GM23248 (cell line): ENCODE data around the gene SEMA4A. TPM values are rescaled to one million over a fixed set of nuclear protein-coding genes. Genes with fewer than 3 reads are reported as not detected.

Experiments
- DNase-seq: peaks from one replicate; pipeline ENCODE4 v3.0.0-alpha.2; 2015
- H2AFZ ChIP-seq: fragments of 200-600 bp; sonication (generic); 2 replicates; pipeline ENCODE4 v1.6.1; 2016; ENCODE audit warnings: antibody characterized with exemption
- H3F3A ChIP-seq: fragments of 200-600 bp; sonication (generic); 2 replicates; pipeline ENCODE4 v1.6.1; 2016; ENCODE audit warnings: mild to moderate bottlenecking, antibody characterized with exemption, mixed run types; ENCODE audit not compliant: insufficient read depth
- H3K27ac ChIP-seq: fragments of 200-600 bp; sonication (generic); 2 replicates; pipeline ENCODE4 v1.5.1; 2016; ENCODE audit warnings: mild to moderate bottlenecking
- H3K27me3 ChIP-seq: fragments of 200-600 bp; sonication (generic); replicated peaks from 2 replicates; pipeline ENCODE4 v1.6.1; 2016; ENCODE audit warnings: mild to moderate bottlenecking; ENCODE audit not compliant: insufficient read depth
- H3K36me3 ChIP-seq: fragments of 200-600 bp; sonication (generic); 2 replicates; pipeline ENCODE4 v1.6.1; 2016; ENCODE audit warnings: low read depth, mild to moderate bottlenecking
- H3K4me1 ChIP-seq: fragments of 200-600 bp; sonication (generic); 2 replicates; pipeline ENCODE4 v1.6.1; 2016; ENCODE audit warnings: mild to moderate bottlenecking; ENCODE audit not compliant: insufficient read depth
- H3K4me2 ChIP-seq: fragments of 200-600 bp; sonication (generic); one replicate; pipeline ENCODE4 v1.6.1; 2016; ENCODE audit warnings: mild to moderate bottlenecking; ENCODE audit not compliant: unreplicated experiment
- H3K4me3 ChIP-seq: fragments of 200-600 bp; sonication (generic); 2 replicates; pipeline ENCODE4 v1.5.1; 2016; ENCODE audit warnings: mild to moderate bottlenecking
- H3K79me2 ChIP-seq: fragments of 200-600 bp; sonication (generic); 2 replicates; pipeline ENCODE4 v1.6.1; 2016; ENCODE audit warnings: mild to moderate bottlenecking; ENCODE audit not compliant: insufficient read depth
- H3K9ac ChIP-seq: fragments of 200-600 bp; sonication (generic); 2 replicates; pipeline ENCODE4 v1.6.1; 2016; ENCODE audit warnings: mild to moderate bottlenecking
- H3K9me2 ChIP-seq: fragments of 200-600 bp; sonication (generic); 2 replicates; pipeline ENCODE4 v1.6.1; 2016; ENCODE audit warnings: mixed run types, mild to moderate bottlenecking, moderate library complexity; ENCODE audit not compliant: insufficient read depth
- H3K9me3 ChIP-seq: fragments of 200-600 bp; sonication (generic); one replicate; pipeline ENCODE4 v1.6.1; 2017; ENCODE audit warnings: low read depth
- H4K20me1 ChIP-seq: fragments of 200-600 bp; sonication (generic); 2 replicates; pipeline ENCODE4 v1.6.0; 2016; ENCODE audit not compliant: insufficient read depth
- EZH2 ChIP-seq: fragments of 200-600 bp; sonication (generic); IDR thresholded peaks from 2 replicates; pipeline ENCODE4 v1.6.1; 2018; ENCODE audit warnings: antibody characterized with exemption, mild to moderate bottlenecking; ENCODE audit not compliant: insufficient read depth, poor library complexity, severe bottlenecking
- EZH2phosphoT487 ChIP-seq: fragments of 200-600 bp; sonication (generic); IDR thresholded peaks from 2 replicates; pipeline ENCODE4 v1.6.1; 2018; ENCODE audit warnings: antibody characterized with exemption, moderate library complexity, mild to moderate bottlenecking, low read depth; ENCODE audit not compliant: insufficient read depth
- WGBS, 2 experiments: methylation state at CpG; one replicate each; pipeline ENCODE4 v1.1.6; 2015 to 2017; ENCODE audit warnings: low lambda C conversion rate in 2 of 2, low coverage in 1 of 2; ENCODE audit errors: missing lambda C conversion rate in 2 of 2; 5-methylcytosine and 5-hydroxymethylcytosine counted together
- in situ Hi-C: fragments of 300-500 bp; cut with MboI; formaldehyde crosslinking; loops from 2 replicates; pipeline ENCODE4 v1.15.0; 2020
- polyA plus RNA-seq: library from polyadenylated mRNA; unstranded; fragments of >200 nt; fragmentation: Nextera tagmentation; extraction: Ambion mirVana; gene quantifications from 2 replicates; pipeline ENCODE4 v1.2.1, GENCODE V29; 2016
- total RNA-seq: library from RNA; depleted of rRNA; stranded (reverse); fragments of >200 nt; shearing (Covaris generic); gene quantifications from 2 replicates; pipeline ENCODE4 v1.2.3, GENCODE V29; 2014

Gene SEMA4A
- total and polyA plus RNA-seq, 2 experiments from 2014 or later = 0.35 to 1.1 TPM

DNA sequence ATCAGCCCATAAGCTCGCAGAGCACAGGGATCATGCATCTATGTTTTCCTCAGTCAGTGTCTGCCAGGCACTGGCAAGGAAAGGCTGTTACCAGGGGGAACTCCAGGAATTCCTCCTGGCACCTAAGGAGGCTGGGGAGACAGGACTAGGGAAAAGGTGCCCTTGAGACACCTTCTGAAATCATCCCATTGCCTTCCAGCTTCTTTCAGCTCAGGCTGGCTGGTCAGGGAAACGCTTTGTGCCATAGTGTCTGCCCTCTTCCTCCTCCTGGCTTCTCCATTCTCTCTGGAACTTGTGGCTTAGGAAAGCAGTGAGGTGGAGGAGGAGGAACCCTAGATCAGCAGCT, 25.1 kb upstream of the SEMA4A start:
- Histone ChIP-seq H3K9me3 (no peaks in the 10 kb centered on the region), H3K27me3 (no peaks in the 10 kb centered on the region), H4K20me1 (no peaks in the 10 kb centered on the region), H3K79me2 (peaks cover 90% of the 10 kb centered on the region), H3K4me3 (peak overlapping the region; percentile 58), H2AFZ (no peak overlapping the region), H3K9ac (peak overlapping the region; percentile 100), H3K9me2 (no peaks in the 10 kb centered on the region), H3K4me1 (peaks cover 65% of the 10 kb centered on the region), H3K4me2 (peak overlapping the region; percentile 98), H3K36me3 (peaks cover 32% of the 10 kb centered on the region), H3K27ac (peak overlapping the region; percentile 100), H3F3A (peaks cover 67% of the 10 kb centered on the region)
- WGBS, 2 experiments = 3 to 5% methylated on average over 2 of the region's 2 CpGs
- in situ Hi-C loops = no loop called here
- DNase-seq = peak; percentile 43
- no peak for TF ChIP-seq EZH2phosphoT487
- no peak for TF ChIP-seq EZH2

DNA sequence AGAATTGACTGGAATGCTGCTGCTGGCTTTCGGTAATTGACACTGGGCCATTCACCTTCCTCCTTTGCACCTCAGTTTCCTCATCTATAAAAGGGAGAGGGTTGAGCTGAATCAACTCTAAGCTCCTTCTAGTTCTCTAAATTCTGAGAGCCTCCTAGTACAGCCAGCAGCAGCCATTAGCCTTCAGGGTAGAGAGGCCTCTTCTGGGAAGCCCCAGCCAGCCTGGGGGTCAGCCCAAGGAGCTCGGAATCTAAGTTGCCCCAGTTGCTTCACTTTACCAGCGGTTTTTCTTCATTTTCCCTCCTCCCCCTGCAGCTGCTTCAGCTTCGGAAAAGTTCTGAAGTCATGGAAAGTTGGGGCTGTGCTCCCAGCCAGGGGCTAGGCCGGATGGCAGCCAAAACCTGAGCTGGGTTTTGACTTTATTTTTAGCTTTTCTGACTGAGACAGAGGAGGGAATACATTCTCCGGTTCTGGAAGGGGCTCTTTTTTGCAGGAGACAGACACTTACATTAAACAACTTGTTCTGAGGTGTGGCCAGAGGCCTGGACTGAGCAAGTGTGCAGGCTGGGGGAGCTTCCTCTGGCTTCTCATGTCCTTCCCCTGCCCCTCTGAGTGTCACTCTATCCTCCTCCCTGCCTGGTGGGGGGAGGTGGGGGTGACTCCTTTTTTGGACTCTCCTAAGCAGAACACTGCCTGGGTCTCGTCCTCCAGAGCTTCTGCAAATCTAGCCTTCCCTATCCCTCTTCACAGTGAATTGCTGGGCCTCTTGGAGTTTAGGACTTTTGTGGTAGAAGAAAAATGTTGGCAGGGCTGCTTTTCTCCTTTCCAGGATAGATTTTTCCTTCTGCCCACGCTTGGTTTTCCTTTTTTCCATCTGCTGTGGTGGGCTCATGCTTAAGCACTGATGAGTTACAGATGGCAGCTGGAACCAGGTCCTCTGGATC, 24.5 kb upstream of the SEMA4A start:
- peak; percentile 81 for DNase-seq
- H3F3A ChIP-seq = peaks cover 69% of the 10 kb centered on the region
- H3K9me2 ChIP-seq = no peaks in the 10 kb centered on the region
- H3K9ac ChIP-seq = peak overlapping the region; percentile 100
- H3K27me3 ChIP-seq = no peaks in the 10 kb centered on the region
- H4K20me1 ChIP-seq = no peaks in the 10 kb centered on the region
- peaks cover 90% of the 10 kb centered on the region for H3K79me2 ChIP-seq
- H3K4me1 ChIP-seq = peaks cover 59% of the 10 kb centered on the region
- TF ChIP-seq EZH2phosphoT487 = no peak
- 1 to 3% methylated on average over 8 of the region's 8 CpGs for WGBS, 2 experiments
- no peaks in the 10 kb centered on the region for H3K9me3 ChIP-seq
- no peak overlapping the region for H2AFZ ChIP-seq
- H3K27ac ChIP-seq = peak overlapping the region; percentile 100
- peak overlapping the region; percentile 98 for H3K4me2 ChIP-seq
- in situ Hi-C loops = no loop called here
- peak overlapping the region; percentile 58 for H3K4me3 ChIP-seq
- peaks cover 39% of the 10 kb centered on the region for H3K36me3 ChIP-seq

DNA sequence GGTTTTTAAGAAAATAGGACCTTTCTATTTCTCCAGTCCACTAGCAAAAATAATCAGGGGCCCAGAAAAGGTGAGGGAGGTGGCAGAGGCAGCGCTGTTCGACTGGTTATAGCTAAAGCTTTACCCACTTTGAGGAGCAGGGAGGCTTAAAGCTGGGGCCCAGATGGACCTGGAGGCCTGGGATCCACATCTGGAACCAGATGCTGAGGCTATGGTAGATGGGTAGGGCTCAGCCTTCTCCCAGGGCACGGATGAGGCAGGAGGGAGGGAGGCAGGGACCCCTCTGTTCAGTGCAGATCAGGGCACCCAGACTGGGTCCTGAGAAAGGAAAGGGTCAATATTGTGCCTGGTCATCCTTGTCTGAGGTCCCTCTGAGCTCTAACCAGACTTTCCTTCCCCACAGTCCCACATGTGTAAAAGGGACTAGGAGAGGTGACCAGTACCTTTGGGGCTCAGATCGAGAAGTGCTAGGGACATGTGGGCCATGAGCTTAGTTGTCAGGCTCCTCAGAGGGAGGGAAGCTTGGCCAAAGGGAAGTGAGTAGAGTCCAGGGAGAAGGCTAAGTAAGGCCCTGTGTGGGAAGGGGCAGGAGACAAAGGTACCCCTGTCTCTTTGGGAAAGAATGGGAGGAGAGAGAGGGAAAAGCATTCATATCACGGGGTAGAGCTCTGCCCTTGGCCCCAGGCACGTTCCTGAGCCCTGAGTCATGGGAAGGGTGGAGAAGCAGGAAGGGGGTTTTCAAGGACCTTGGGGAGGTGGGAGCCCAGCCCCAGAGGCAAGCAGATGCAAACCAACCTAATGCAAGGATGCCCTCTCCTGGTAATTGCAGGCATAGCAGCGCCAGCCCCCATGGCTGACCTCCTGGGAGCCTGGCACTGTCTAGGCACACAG, 23.5 kb upstream of the SEMA4A start:
- peaks cover 63% of the 10 kb centered on the region for H3F3A ChIP-seq
- peaks cover 49% of the 10 kb centered on the region for H3K4me1 ChIP-seq
- H2AFZ ChIP-seq = no peak overlapping the region
- no peaks in the 10 kb centered on the region for H4K20me1 ChIP-seq
- H3K9ac ChIP-seq = peak overlapping the region; percentile 100
- H3K9me3 ChIP-seq = no peaks in the 10 kb centered on the region
- H3K4me2 ChIP-seq = peak overlapping the region; percentile 98
- 5% methylated on average over 7 of the region's 7 CpGs for WGBS, 2 experiments
- TF ChIP-seq EZH2 (no peak), EZH2phosphoT487 (no peak)
- H3K4me3 ChIP-seq = peak overlapping the region; percentile 58
- H3K27me3 ChIP-seq = no peaks in the 10 kb centered on the region
- H3K27ac ChIP-seq = peak overlapping the region; percentile 100
- DNase-seq = peak; percentile 96
- in situ Hi-C loops = loop anchor here (5.0 kb wide), 1 partner anchor 33 kb away; no protein-coding TSS in a partner anchor
- H3K9me2 ChIP-seq = no peaks in the 10 kb centered on the region
- H3K36me3 ChIP-seq = peaks cover 49% of the 10 kb centered on the region
- peaks cover 90% of the 10 kb centered on the region for H3K79me2 ChIP-seq

DNA sequence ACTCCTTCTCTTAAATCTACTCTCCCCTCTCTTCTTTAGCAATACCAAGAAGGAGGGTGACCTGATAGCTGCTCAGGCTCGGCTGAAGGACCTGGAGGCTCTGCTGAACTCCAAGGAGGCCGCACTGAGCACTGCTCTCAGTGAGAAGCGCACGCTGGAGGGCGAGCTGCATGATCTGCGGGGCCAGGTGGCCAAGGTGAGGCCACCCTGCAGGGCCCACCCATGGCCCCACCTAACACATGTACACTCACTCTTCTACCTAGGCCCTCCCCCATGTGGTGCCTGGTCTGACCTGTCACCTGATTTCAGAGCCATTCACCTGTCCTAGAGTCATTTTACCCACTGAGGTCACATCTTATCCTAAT, 22.8 kb upstream of the SEMA4A start:
- Histone ChIP-seq H3K36me3 (peaks cover 55% of the 10 kb centered on the region), H3K9me2 (no peaks in the 10 kb centered on the region), H4K20me1 (no peaks in the 10 kb centered on the region), H3K79me2 (peaks cover 89% of the 10 kb centered on the region), H3K4me1 (peaks cover 43% of the 10 kb centered on the region), H3K27me3 (no peaks in the 10 kb centered on the region), H2AFZ (no peak overlapping the region), H3K9ac (peak overlapping the region; percentile 100), H3K27ac (peak overlapping the region; percentile 100), H3K4me3 (no peak overlapping the region), H3K9me3 (no peaks in the 10 kb centered on the region), H3K4me2 (no peak overlapping the region), H3F3A (peaks cover 61% of the 10 kb centered on the region)
- no peak for DNase-seq
- 70 to 75% methylated on average over 6 of the region's 6 CpGs for WGBS, 2 experiments
- TF ChIP-seq EZH2 = no peak
- no peak for TF ChIP-seq EZH2phosphoT487
- in situ Hi-C loops = loop anchor here (5.0 kb wide), 1 partner anchor 33 kb away; no protein-coding TSS in a partner anchor
